Fibroblast of mammary gland (primary cell): ENCODE measurements around the gene THOC3.
"Not testable (repeated sequence)": the region's sequence is repeated elsewhere in the genome, so short reads cannot be mapped to it uniquely, and the experiment has no call there.

Source experiments
- DNase-seq: peaks from one replicate; pipeline ENCODE4 v3.0.0-alpha.2; 2010; ENCODE audit warnings: low read depth
- H3K4me3 ChIP-seq: 2 replicates; pipeline ENCODE4 v1.5.1; 2011; ENCODE audit warnings: low read depth, mild to moderate bottlenecking, low read length, moderate library complexity; ENCODE audit not compliant: control insufficient read depth

THOC3 gene, protein sequence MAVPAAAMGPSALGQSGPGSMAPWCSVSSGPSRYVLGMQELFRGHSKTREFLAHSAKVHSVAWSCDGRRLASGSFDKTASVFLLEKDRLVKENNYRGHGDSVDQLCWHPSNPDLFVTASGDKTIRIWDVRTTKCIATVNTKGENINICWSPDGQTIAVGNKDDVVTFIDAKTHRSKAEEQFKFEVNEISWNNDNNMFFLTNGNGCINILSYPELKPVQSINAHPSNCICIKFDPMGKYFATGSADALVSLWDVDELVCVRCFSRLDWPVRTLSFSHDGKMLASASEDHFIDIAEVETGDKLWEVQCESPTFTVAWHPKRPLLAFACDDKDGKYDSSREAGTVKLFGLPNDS

GRCh38 chr5:175967471-175968372 is at the start of gene THOC3:
THOC3 (minus strand) TSS chr5:175968315; CDS start chr5:175968208, 107 bp downstream.
- H3K4me3 ChIP-seq = peak within 1 kb of the TSS; percentile 52
- peak; percentile 63 for DNase-seq

DNA sequence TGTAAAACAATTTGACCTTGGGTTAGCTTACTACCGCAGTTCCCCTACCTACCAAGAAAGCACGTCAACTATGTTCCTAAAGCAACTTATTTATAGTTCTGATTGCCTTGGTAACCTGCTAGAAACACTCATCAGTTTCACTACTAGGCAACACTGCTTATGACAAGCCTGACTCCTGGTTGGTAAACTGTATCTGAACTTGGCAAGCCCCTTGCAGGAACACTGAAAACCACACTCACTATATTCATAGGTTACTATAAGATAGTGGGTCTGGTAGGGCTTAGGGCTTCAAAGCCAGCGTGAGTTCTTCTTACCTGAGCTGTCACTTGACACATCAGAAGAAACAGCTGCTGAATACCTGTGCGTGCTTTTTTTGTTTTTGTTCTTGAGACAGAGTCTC is 49.2 kb upstream of the THOC3 start:
- DNase-seq, H3K4me3 ChIP-seq: not testable (repeated sequence)

DNA sequence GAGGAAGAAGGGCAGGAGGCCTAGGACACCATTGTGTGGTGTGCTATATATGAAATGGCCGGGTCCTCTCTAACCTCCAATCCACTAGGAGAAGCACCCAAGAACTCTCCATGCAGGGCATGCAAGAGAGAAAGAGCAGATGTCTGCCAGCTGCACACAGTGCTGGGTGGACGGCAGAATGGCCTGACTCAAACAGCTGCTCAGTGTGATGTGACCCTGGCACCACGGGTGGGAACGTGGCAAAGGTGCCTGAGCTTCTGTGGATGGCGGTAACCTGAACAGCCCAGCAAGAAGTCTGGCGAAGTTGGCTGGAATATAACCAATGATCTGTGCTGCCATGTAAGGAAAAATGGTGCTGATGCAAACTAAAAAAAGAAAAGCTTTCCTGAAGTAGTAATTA is 46.2 kb upstream of the THOC3 start:
- DNase-seq, H3K4me3 ChIP-seq: not testable (repeated sequence)

DNA sequence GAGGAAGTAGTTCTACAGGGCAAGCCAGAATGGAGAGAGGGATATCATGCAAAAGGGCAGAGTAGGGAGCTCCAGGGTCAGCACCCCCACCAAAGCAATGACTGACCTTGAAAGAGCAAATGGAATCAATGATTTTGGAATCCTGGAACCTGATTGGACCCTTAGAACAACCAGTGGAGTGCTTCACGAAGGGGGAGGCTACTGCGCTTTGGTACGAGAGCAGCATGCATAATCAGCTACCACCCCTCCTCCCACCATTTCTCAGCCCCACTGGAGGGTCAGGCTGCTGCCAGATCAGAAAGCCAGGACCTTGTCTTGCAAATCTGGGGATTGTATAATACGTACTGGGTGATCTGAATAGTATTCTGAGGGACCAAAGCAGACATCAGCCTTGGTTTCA is 43.0 kb upstream of the THOC3 start:
- H3K4me3 ChIP-seq, DNase-seq: not testable (repeated sequence)

DNA sequence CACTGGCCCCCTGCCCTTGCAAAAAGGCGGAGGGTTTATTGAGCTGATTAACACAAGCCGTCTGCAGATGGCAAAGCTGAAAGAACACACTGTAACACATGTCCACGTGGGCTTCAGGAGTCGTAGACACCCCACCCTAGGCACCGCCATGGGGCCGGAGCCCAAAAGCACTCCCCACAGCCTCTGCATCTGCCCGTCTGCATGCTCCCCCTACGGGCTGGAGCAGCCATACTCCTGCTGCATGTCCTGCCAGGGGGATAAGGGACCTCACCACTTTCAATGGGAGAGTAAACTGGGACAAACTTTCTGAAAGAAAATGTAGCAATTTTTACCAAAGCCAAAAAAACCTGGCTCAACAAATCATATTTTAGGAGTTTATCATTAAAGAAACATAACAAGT is 42.1 kb upstream of the THOC3 start:
- DNase-seq, H3K4me3 ChIP-seq: not testable (repeated sequence)

DNA sequence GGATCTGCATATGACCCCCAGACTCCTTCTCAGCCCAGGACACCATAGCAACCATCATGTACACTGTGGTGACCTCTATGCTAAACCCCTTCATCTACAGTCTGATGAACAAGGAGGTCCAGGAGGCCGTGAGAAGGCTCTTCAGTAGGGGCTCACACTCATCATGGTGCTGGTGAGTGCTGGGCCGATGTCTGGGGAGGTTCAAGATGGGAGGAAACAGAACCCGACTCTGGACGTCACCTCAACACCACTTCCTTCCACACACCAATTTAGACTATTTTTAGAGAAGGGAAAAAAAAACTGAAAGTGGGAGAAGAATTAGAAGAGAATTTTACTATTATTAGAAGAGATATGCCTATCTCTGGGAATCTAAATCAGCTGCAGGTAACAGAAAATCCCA is 39.1 kb upstream of the THOC3 start:
- not testable (repeated sequence) for H3K4me3 ChIP-seq, DNase-seq

DNA sequence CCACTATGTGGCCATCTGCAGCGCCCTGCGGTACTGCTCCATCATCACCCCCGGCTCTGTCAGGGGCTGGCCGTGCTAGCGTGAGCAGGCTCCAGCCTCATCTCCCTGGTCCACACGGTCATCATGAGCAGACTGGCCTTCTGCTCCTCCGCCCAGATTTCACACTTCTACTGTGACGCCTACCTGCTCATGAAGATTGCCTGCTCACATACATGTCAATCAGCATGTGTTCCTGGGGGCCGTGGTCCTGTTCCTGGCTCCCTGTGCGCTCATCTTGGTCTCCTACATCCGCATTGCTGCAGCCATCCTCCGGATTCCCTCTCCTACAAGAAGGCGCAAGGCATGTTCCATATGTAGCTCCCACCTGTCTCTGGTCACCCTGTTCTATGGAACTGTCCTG is 38.7 kb upstream of the THOC3 start:
- not testable (repeated sequence) for DNase-seq, H3K4me3 ChIP-seq

GRCh38 chr5:175997979-175998378 is 29.9 kb upstream of the THOC3 start:
- DNase-seq, H3K4me3 ChIP-seq: not testable (repeated sequence)

DNA sequence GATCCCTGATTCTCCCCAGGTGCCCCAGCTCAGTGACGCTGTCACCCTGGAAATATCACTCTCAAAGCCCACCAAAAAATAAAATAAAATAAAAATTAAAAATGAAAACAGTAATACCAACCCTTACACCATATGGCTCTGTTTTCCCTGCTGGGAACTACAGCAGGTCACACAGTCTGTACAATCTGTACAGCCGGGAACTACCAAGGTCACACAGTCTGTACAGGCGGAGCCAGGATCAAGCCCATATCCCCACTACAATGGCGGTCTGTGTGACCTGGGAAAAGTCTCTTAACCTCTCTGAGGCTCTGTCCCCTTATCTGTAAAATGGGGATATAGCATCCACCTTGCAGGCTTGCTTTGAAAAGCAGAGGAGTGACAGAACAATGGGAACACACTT is 29.4 kb upstream of the THOC3 start:
- DNase-seq, H3K4me3 ChIP-seq: not testable (repeated sequence)

- not testable (repeated sequence) for H3K4me3 ChIP-seq
These were observed 28.7 kb upstream of the THOC3 start for GRCh38 chr5:175996791-175997190.

DNA sequence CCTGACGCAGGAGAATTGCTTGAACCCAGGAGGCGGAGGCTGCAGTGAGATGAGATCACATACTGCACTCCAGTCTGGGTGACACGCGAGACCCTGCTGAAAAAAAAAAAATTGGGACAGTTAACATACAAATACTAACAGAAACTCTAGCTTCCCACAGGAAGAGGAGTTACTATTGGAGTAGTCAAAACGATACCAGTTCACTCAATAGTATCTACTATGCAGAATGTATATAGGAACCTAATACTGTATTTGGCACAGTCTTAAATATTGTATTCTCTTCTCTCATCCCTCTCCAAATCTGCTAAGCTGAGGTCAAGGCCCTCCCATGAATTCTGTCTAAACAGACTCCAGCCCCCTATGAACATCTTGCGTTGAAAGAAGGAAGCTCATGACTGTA is 27.4 kb upstream of the THOC3 start:
- not testable (repeated sequence) for H3K4me3 ChIP-seq, DNase-seq

More at GRCh38 chr5:175996791-175997190, 28.7 kb upstream of the THOC3 start:
- not testable (repeated sequence) for DNase-seq

DNA sequence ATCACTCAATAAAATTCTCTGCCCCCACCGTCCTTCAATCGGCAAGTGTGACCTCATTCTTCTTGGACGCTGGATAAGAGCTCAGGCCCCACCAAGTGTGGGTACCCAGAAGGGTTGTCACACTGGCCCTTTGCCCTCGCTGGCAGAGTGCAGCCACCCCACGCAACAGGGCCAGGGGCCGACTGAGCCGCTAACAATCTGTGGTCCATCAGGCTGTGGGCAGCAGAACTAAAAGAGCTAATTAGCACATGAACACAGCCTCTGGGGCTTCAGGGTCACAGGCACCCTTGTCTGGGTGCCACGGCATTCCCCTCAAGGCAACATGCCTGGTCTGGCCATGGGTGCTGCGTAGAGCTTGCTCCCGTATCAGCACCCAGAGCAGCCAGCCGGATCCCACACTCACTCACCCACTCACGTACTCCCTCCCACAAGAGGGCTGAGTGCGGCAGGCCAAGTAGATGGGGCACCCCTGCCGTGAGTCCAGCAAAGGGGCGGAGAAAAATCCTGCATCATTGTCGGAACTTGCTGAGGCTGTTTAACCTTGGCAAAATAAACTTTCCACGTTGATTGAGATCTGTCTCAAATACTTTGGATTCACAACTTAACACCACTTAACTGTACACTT is 11.4 kb upstream of the THOC3 start:
- not testable (repeated sequence) for DNase-seq, H3K4me3 ChIP-seq

DNA sequence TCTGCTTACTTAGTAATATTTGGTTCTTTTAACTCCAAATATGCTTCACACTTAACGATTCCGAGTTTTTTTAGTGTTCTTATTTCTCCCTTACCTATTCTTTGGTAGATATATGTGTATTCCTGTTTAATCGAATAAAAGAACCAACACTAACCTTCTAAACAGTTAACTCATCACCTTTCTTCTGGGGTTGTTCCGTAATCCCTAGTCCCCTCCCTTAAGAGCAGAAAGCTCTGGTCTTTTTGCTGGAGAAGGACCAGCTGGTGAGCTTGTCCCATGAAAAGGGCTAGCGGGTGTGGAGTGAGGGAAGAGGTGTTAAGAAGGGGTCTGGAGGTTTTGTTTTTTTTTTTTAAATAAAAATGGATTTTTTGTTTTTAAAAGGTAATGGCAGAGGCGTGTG is 266 bp upstream of the THOC3 start:
- peak overlapping the region; percentile 28 for H3K4me3 ChIP-seq

DNA sequence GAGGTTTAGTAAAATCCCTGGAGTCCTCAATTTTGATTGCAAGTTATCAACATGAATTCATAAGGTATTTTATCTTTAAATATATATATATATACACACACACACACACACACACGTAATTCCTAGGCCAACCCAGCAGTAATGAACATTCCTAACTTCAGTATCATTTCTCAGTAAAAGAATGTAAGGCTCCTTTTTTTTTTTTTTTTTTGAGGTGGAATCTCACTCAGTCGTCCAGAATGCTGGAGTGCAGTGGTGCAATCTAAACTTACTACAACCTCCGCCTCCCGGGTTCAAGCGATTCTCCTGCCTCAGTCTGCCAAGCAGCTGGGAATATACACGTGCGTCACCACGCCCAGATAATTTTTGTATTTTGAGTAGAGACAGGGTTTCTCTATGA is 5.8 kb downstream of the THOC3 start:
- not testable (repeated sequence) for H3K4me3 ChIP-seq, DNase-seq

More for the DNA sequence above, 266 bp upstream of the THOC3 start:
- DNase-seq = not testable (repeated sequence)

DNA sequence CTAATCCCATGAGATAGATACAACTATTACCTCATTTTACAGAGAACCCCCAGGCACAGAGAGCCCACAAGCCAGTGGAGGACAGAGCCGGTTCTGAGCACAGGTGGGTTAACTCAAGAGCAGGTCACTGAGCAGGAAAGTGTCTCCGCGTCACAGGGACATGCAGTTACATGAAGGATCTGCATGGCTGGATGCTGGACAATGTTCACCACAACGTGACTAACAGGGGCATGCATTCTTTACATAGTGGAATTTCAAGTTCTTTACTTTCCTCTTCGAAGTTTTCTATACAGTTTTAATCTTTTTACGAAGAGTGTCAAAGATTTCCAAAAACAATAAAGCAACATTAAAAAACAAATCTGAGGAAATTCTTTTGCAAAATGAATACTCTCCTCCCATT is 7.9 kb downstream of the THOC3 start:
- DNase-seq, H3K4me3 ChIP-seq: not testable (repeated sequence)

DNA sequence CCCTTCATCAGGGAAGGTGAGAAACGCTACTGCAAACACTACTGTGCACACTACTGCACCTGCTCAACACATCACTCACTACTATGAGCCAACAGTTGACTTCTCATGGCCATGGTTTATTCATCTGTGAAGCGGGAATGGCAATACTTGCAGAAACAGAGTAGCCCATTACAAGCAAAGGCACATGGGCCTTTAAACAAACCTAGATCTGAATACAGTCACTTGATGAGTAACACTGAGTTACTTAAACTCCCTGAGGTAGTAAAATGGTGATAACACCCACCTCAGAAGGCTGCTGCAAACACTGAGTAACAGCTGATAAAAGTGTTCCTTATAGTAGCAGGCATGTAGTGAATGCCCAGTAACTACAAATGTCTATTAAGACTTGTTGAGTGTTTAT is 9.6 kb downstream of the THOC3 start:
- not testable (repeated sequence) for DNase-seq, H3K4me3 ChIP-seq

- not testable (repeated sequence) for DNase-seq, H3K4me3 ChIP-seq
These were observed 14.0 kb downstream of the THOC3 start for GRCh38 chr5:175954107-175954506.

DNA sequence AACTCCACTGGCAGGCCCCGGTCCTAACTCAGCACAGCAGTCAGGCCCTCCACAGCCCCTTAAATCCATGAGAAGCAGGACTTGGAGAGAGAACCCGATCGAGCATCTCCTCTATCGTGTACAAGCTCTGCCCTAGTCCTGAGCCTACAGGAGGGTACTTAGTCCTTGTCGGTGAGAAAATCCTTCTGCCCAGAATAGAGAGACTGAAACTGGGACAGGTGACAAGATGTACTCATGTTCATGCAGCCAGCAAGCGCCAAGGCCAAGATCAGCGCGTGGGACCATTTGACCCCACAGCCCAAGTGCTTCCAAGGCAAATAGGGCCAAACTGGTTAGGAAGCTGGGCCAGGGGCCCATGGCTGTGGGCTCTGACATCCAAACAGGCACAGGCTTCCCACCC is 15.3 kb downstream of the THOC3 start:
- DNase-seq, H3K4me3 ChIP-seq: not testable (repeated sequence)
